NCI-H128 (cell line): ENCODE measurements around the gene PPT1.

Experiments
- DNase-seq: peaks from one replicate; lab custom pipeline; 2025; ENCODE audit not compliant: unreplicated experiment; lab: John Stamatoyannopoulos, UW

The PPT1 gene

GRCh38 chr1:40096977-40097782 lies at the start of gene PPT1:
Gene PPT1, minus strand, starts transcription at chr1:40097252. Its CDS starts 14 bp downstream, at chr1:40097238.
- peak; percentile 74 for DNase-seq

DNA sequence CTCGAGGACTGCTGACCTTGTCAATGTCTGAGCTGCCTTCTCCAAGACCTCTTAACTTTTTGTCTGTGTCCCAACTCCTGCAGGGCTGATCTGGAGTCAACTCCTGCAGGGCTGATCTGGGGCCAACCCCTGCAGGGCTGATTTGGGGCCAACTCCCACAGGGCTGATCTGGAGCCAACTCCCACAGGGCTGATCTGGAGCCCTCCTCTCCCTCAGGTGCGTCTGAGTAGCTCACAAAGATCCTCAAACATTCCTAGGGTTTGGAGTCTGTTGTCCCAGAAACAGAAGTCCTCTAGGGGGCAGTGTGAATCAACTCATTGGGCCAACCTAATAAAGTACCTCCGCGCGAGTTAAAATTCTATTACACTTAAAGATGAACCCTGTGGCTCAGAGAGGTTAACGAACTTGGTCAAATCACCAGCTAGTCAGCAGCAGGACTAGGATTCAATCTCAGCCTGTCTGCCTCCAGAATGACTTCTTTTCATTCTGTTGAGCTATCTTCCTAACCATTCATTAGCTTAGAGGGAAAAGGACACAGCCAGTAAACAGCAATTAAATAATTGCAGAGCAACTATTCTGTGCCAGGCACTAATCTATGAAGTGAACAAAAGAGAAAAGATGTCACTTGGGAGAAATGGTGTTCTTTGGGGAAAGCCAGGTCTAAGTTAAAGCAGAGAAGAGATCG lies 47.0 kb upstream of the PPT1 start:
- DNase-seq, result peak; percentile 56

DNA sequence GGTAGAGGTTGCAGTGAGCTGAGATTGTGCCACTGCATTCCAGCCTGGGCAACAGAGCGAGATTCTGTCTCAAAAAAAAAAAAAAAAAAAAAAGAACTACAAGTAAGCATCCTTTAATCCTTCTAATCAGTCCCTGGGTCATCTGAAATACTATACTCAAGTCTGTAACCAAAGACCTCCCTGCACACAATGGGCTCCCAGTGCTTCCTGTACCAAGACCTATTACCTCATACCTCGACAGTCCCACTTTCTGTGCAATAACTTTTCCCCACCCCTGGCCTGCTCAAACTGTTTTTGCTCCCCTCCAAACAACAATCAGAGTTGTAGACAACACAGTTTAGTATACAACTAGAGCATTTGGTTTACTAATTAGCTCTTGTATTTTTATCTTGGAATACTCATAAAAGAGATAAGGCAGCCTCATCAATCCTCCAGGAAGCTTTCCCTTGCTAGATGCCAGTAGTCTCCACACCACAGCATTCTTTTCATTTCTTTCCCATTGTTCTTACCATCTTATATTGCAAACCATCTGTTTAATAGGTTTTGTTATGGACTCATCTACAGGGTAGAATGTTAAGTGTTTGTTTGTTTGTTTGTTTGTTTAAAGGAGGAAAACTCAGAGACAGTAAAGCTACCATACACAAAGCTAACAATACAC lies 45.0 kb upstream of the PPT1 start:
- DNase-seq, result no peak

GRCh38 chr1:40140211-40140973 lies 43.3 kb upstream of the PPT1 start:
- DNase-seq, result no peak

- no peak for DNase-seq
These were observed 36.8 kb upstream of the PPT1 start for GRCh38 chr1:40133839-40134238.

- DNase-seq, result no peak
These were observed 36.2 kb upstream of the PPT1 start for GRCh38 chr1:40133312-40133665.

DNA sequence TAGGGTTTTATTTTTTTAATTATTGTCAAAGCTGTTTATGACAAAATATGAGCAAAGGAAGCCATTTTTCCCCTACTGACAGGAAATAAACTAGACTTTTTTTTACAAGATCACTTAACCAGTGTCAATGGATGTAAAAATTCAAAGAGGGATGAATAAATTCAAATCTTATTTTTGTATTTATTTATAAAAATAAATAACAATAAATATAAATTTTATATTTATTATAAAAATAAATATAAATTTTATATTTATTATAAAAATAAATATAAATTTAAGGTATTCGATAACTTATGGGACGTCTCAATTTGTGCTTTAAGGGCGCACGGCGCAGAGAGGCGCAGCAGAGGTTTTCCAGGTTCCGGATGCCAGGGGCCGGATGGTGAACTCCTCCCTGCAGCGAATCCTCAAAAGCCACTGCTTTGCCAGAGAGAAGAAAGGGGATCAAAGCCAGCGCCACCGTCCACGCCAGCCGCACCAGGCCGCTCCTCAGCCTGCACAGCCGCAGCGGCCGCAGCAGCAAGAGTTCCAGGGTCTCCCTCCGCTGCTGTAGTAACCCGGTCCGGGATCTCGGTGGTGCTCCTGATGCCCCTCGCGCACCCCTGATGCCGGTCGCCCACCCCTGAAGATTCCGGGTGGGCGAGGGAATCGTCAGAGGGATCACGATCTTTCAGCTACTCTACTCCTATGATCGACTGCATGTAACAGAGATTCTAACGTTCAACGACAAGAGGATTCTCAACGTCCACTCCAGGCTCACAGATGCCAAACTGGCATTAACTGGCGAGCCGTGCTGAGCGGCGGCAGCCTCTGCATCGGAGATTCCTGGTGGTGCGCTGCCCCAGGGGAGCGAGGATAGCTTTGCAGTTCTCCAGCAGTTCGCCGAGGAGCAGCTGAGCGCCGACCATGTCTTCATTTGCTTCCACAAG lies 35.6 kb upstream of the PPT1 start:
- no peak for DNase-seq

DNA sequence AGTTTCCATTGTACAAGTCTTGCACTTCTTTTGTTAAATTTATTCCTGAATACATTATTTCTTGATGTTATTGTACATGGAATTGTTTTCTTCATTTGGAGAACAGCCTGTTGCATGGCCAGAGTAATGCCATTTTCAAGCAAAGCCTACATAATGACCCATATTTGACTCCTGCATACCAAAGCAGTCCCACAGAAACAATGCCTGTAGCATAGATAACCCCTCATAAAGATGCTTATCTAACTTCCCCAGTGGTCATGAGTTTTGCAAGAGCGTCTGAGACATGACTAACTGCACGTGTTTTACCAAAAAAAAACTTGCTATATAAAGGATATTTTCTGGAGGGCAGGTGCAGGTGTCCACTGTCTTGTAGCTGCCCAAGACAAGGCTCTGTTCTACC lies 33.8 kb upstream of the PPT1 start:
- no peak for DNase-seq

DNA sequence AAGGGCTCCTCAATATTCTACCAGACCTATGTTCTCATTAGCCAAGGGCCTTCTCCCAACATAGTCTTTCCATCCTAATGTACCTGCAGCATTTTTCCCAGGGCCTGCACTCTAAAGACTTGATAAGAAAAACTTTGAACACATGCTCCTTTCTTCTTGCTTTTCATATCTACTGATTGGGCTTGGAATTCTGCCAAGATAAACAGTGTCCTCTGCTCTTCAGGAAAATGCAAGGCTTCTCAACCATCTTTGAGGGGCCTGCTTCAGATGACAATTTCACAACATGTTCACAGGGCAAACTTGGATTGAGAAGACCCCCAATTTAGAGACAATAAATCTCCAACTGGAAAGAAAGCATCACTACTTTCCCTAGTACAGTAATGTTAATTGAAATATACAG lies 25.8 kb upstream of the PPT1 start:
- DNase-seq, result no peak

DNA sequence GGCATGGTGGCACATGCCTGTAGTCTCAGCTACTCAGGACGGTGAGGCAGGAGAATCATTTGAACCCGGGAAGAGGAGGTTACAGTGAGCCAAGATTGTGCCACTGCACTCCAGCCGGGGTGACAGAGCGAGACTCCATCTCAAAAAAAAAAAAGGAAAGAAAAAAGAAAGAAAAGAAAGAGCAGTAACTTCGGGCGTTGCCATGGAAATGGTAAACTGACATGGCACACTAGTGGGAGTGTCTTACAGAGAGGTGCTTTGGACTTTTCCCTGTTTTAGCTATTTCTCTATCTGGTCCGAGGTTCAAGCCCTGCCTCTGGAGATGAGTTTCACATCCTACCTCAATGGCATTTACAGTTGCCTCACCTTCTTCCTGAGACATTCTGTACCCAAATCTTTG lies 23.1 kb upstream of the PPT1 start:
- DNase-seq, result no peak

DNA sequence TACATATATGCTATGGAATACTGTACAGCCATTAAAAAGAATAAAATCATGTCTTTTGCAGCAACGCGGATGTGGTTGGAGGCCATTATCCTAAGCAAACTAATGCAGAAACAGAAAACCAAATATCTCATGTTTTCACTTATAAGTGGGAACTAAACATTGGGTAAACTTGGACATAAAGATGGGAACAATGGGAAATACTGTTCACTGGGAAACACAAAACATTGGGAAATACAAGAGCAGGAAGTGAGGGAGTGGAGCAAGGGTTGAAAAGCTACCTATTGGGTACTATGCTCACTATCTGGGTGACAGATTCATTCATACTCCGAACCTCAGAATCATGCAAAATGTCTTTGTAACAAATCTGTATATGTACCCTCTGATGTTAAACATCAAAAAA lies 17.3 kb upstream of the PPT1 start:
- DNase-seq, result no peak

DNA sequence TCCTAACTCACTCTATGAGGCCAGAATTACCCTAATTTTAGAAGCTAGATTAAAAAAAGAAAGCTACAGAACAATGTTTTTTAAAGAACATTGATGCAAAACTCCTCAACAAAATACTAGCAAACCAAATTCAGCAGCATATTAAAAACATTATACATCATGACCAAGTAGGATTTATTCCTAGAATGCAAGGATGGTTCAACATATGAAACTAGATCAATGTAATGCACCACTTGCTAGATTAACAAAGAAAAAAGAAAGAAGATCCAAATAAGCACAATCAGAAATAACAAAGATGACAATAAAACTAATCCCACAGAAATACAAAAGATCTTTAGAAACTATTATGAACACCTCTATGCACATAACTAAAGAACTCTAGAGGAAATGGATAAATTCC lies 13.3 kb upstream of the PPT1 start:
- DNase-seq, result no peak

GRCh38 chr1:40107290-40107959 lies 10.4 kb upstream of the PPT1 start:
- DNase-seq, result no peak

DNA sequence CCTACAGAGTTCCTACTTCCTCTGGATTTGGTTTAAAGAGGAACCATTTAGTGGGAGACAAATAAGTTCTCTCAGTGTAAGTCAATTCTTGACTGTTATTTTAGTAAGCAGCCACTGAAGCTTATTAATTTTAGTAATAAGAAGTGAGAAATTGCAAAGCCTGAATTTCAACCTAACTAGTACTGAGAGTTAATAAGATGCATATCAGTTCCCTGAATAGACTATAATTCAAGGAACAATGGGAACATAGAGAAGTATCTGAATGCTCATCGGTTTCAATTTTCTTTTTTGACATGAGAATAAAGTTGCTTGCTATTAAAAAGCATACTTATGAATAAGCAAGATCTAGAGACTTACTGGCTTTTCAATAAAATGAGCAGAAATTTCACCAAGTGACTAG lies 8.0 kb upstream of the PPT1 start:
- DNase-seq, result no peak

DNA sequence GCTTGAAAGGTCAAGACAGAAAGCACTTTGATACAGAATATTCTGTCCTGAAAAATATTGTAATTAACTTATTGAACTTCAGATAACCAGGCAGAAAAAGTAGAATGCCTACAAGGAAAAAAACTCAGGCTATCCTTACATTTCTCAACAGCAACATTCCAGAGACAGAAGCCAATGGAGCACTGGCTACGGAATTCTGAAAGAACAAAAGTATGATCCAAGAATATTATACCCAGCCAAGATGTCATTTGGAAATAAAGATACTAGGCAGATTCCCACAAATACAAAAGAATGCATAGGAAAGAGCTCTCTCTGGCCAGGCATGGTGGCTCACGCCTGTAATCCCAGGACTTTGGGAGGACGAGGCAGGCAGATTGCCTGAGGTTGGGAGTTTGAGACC lies 5.8 kb upstream of the PPT1 start:
- DNase-seq, result no peak

GRCh38 chr1:40102038-40102437 lies 5.0 kb upstream of the PPT1 start:
- DNase-seq, result no peak

DNA sequence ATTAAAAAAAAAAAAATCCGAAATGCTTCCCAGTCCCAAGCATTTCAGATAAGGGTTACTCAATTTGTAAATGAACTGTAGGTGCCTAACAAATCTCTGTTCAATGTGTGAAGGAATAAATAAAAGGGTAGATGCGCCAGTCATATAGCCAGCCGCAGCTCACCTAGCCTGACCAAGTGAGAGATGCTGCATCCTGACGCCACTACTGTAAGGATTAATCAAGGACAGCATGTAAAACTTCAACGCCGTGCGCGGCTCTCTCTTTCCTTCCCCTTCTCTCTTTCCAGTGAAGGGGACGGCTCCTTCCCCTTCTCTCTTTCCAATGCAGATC lies 441 bp downstream of the PPT1 start:
- DNase-seq, result no peak

DNA sequence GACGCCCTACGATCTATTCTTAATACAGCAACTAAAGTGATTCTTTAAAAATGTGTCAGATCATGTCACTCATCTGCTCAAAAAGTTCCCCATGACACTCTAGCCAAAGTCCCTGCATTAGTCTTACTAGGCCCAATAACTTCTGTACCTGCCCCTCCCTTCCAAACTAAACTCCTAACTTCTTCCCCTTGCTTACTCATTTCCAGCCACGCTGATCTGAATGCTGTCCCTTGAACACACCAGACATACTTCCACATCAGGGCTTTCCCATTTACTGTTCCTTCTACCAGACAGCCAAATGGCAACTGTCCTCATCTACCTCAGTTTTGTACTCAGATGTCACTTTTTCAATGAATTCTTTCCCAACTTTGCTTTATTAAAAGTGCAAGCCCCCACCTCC lies 1.2 kb downstream of the PPT1 start:
- no peak for DNase-seq

DNA sequence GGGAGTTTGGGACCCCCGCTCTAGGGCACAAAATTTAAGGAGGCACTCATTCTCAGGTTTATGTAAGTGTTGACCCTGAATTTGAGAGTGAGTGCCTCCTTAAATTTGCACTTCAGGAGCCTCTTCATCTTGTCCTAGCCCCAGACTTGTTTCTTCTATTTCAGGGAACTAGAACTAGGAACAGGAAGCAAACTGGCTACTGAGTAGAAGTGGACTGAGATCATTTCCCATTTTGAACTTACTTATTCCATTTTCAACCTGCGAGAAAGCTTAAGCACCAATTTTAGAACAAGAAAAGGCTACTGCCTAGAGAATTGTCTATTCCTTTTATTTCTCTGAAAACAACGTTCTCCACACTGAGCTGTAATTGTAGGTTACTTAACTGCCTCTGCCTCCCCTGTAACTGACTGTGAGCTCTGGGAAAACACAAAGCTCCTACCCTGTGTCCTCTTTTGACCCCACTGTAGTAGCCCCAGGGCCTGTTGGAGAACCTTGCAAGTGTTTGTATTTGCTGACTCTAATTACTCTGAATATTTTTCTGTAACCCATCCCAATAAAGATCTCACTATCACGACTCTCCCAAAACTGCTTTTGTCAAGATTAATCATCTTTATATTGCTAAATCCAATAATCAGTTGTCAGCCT lies 2.5 kb downstream of the PPT1 start:
- no peak for DNase-seq
